SW480 (cell line): ENCODE results near the gene SLCO1C1.
"Not testable (repeated sequence)": the region's sequence is repeated elsewhere in the genome, so short reads cannot be mapped to it uniquely, and the experiment has no call there.

Experiments used
- DNase-seq: peaks from one replicate; pipeline ENCODE4 v3.0.0-alpha.2; 2016; ENCODE audit warnings: low spot score

The SLCO1C1 gene, protein sequence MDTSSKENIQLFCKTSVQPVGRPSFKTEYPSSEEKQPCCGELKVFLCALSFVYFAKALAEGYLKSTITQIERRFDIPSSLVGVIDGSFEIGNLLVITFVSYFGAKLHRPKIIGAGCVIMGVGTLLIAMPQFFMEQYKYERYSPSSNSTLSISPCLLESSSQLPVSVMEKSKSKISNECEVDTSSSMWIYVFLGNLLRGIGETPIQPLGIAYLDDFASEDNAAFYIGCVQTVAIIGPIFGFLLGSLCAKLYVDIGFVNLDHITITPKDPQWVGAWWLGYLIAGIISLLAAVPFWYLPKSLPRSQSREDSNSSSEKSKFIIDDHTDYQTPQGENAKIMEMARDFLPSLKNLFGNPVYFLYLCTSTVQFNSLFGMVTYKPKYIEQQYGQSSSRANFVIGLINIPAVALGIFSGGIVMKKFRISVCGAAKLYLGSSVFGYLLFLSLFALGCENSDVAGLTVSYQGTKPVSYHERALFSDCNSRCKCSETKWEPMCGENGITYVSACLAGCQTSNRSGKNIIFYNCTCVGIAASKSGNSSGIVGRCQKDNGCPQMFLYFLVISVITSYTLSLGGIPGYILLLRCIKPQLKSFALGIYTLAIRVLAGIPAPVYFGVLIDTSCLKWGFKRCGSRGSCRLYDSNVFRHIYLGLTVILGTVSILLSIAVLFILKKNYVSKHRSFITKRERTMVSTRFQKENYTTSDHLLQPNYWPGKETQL

GRCh38 chr12:20695232-20695631 is at the start of gene SLCO1C1:
TSS of gene SLCO1C1 (plus strand) at chr12:20695332. CDS start at chr12:20699577, 4,245 bp downstream.
- no peak for DNase-seq

GRCh38 chr12:20646239-20646827 is 48.8 kb upstream of the SLCO1C1 start:
- DNase-seq: peak; percentile 64

DNA sequence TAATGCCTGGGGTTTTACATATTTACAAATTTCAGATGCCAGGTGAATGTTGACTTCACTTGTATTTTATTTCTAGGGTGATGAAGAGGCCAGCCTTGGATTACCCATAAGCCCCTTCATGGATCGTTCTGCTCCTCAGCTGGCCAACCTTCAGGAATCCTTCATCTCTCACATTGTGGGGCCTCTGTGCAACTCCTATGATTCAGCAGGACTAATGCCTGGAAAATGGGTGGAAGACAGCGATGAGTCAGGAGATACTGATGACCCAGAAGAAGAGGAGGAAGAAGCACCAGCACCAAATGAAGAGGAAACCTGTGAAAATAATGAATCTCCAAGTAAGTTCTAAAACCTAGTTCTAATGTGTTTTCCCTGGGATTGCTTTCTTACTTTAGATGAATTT is 41.3 kb upstream of the SLCO1C1 start:
- no peak for DNase-seq

DNA sequence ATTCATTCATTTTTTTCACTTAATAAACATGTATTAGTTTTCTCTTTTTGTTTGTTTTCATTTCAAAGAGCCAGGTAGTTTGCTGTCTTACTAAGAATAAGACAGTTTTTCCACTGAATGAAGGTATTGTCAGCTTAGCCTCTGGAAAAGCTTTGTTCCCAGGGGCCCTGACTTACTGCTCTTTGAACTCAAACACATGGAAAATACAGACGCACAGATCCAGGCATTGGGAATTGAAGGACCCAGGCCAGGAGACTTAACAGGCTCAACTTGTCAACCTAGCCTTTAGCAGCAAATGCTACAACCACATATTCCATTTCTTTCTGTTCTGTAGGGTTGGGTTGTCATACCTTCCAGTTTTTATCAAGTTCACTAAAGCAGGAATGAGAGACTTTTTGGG is 38.5 kb upstream of the SLCO1C1 start:
- DNase-seq: no peak

- DNase-seq: no peak
Observed at GRCh38 chr12:20657496-20657895, 37.6 kb upstream of the SLCO1C1 start.

- DNase-seq: no peak
Observed at GRCh38 chr12:20681334-20681733, 13.8 kb upstream of the SLCO1C1 start.

DNA sequence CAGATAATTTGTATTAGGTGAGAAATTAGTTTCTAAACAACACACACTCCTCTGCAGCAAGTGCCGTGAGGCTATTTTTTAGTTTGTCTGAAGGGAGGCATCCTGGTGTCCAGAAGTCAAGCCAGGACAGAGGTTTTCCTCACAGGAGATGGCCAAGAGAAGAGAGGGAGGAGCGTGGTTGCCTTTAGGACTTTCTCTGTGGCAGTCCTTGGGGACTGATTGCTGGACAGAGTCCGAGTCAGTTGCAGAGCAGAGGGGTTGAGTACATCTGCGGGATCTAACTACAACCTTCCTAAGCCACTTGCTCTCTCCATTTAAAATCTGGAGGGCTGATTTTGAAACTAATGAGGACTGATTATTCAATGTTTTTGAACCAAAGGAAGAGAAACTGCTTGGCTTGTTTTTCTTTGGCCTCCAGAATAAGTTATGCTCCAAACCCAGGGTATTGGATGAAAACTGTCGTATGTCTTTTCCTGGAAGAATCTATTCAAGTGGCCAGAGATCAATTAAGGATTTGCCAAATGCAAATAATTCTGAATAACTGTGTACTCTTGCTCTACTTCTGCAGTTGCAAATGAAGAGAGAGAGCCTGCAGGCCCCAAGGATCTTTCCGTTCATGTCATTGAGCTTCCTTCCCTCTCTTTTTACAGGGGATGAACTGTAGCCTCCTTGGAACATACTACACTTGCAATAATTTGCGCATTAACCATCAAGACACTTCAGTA is 1.2 kb downstream of the SLCO1C1 start:
- no peak for DNase-seq

DNA sequence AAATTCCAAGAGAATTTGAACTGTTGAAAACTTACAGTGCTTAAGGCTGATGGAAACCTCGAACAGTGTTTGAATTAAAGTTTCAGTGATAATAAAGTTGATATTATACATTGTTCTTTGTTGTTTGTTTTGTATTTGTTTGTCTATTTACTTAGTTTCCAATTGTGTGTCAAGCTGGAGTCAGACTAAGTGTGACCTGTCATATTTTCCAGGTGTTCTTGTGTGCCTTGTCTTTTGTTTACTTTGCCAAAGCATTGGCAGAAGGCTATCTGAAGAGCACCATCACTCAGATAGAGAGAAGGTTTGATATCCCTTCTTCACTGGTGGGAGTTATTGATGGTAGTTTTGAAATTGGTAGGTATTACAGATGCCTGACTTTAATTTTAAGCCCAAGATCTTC is 6.0 kb downstream of the SLCO1C1 start:
- DNase-seq: no peak

GRCh38 chr12:20704860-20705259 is 9.7 kb downstream of the SLCO1C1 start:
- DNase-seq: no peak

DNA sequence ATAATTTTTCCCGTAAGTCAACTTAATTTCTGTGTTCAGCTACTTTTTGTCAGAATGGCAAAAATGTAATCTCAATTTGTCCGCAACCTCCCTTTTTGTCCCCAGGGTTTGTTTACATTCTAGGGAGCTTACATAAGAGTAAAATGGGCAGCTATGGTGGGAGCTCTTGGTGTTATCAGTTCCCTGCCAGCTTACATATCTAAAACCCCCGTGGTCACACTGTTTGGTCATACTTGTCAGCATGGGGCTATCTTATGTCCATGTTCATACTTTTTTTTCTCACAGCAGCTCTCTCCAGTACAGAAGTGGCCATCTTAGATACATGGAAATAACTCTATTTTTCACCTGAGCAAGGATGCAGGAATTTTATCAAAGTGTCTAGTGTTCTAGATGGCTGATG is 16.7 kb downstream of the SLCO1C1 start:
- DNase-seq: no peak

- DNase-seq: no peak
Observed at GRCh38 chr12:20716037-20716436, 20.9 kb downstream of the SLCO1C1 start.

GRCh38 chr12:20716985-20717384 is 21.9 kb downstream of the SLCO1C1 start:
- no peak for DNase-seq

GRCh38 chr12:20718294-20718693 is 23.2 kb downstream of the SLCO1C1 start:
- DNase-seq: no peak

DNA sequence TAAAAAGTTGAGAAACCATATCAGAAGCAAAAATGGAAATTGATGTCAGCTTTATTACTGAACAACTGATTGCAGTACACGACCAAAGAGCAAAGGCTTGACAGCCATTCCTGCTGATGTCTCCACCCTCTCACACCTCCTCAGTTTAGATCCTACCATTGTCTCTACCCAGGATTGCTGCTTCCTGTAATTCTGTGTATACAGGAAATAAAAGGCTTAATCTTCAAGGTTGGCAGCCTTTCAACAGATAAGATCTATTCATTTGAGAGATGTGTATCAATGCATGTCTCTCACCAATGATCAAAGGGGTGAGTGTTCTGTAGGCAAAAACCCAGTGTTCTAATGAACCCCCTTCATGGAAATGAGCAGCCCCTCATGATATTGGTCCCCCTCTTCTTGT is 27.0 kb downstream of the SLCO1C1 start:
- DNase-seq: no peak

DNA sequence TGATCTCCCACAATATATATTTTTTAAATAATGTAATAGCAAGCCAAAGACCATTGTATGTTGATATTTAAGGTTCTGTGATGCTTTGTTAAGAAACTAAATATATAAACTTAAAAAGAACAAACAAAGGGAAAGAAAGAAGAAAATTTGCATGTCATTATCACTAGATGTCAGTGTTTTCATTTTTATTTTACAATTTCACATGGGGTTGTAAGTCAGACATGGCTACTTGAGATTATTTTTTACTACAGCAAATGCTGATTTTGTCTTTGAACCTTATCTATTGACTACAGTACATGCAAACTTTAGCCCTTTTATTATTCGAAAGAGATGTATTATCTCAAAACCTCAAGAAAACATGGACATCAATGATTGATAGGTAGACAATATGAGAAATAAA is 36.1 kb downstream of the SLCO1C1 start:
- DNase-seq: no peak

GRCh38 chr12:20740972-20741371 is 45.8 kb downstream of the SLCO1C1 start:
- no peak for DNase-seq

DNA sequence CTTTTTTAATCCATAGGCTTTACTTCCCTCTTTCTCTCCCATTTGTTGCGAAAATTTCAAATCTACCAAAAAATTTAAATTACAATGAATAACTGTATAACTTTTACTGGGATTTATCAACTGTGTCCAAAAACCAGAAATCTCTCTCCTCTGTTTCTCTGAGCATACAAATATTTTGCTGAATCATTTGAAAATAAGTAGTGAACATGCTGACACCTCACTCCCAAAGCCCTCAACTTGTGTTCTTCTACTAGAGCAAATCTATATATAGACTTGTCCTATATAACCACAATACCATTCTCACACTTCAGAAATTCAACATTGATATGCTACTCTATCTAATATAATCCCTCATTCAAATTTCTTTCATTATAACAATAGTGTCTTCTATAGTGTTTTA is 53.1 kb downstream of the SLCO1C1 start:
- DNase-seq: no peak

DNA sequence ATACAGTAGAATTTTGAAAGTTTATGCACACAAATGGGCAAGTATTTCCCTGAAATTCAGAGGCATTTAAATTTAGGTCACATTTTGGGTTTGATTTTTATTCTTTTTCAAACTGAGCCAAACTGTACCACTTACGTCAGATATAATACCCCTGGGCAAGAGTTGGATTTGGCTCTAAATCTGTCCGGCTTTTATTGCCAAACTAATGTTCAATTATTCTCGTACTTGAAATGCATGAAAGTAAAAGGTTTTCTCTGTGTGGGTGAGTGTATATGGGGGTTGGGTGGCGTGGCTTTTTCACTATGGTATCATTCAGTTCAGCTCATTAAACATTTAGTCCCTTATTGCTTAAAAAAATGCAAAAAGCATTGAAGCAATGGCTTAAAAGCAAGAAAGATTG is 55.9 kb downstream of the SLCO1C1 start:
- no peak for DNase-seq

- DNase-seq: no peak
Observed at GRCh38 chr12:20777420-20777819, 82.3 kb downstream of the SLCO1C1 start.

- DNase-seq: no peak
Observed at GRCh38 chr12:20778969-20779368, 83.8 kb downstream of the SLCO1C1 start.

DNA sequence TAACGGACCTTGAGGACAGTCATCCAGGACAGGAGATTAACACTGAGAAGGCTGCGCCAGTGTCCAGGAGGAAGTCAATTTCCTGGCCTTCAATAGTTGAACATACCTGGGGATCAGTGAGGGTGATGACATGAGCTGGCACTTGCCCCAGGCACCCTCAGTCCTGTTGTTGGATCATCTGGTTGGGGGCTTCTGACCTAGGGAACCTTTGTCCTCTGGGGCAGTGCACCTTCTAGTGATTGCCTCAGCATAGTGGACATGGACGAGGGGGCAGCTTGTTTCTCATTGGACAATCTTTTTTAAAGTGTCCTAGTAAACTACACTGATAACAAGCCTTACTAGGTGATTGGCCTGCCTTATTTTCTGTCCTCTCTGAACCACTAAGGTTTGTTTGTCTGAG is 84.8 kb downstream of the SLCO1C1 start:
- not testable (repeated sequence) for DNase-seq

GRCh38 chr12:20783796-20784357 is 88.7 kb downstream of the SLCO1C1 start:
- DNase-seq: not testable (repeated sequence)
